Measurements from ENCODE around the gene STT3B.
A peak's percentile ranks its signal among the peaks of the same experiment; 100 is the strongest.
"Not testable (repeated sequence)": the region's sequence is repeated elsewhere in the genome, so short reads cannot be mapped to it uniquely, and the experiment has no call there.

The STT3B gene

DNA sequence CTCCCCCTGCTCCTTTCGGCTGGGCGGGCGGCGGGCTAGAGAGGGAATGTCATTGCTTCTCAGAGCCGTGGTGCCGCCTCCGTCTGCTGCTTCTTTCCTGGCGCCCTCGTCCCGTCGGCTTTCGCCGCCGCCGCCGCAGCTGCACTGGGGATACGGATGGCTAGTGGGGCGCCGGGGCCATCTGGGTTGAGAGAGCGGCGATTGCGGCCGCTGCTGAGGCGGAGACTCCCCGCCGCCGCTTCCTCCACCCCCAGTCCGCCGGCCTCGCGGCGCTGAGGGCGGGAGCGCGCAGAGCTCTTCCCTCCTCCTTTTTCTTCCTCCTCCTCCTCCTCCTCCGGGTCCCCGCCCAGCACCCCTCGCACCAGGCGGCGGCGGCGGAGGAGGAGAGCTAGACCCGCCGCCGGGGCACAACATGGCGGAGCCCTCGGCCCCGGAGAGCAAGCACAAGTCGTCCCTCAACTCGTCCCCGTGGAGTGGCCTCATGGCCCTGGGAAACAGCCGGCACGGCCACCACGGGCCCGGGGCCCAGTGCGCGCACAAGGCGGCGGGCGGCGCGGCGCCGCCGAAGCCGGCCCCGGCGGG, at the start of gene STT3B:
TSS of gene STT3B (plus strand) at position 339 of the 582 bp plus-strand sequence. CDS start at position 413, 74 bp downstream.
- peak; percentile 82 for DNase-seq (ENCODE audit: low read depth)

DNA sequence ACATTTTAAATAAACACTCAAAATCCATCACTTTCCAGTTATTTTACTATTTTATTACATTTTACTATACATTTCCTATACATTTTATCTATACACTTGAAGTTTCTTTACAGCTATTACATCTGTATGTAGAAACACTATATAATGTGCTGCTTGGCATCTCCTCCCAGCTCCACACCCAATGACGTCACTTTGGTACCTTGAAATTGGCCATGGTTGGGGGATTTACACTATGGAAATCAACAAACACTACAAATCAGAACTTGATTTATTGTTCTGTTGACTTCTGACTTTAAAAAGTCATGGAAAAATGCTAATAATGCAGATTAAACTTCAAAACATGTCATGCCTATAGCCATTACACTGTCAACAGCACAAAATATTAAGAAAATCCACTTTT, 48.9 kb upstream of the STT3B start:
- no peak for DNase-seq (ENCODE audit: low read depth)

GRCh38 chr3:31485196-31485595, 47.5 kb upstream of the STT3B start:
- DNase-seq (ENCODE audit: low read depth), result no peak

DNA sequence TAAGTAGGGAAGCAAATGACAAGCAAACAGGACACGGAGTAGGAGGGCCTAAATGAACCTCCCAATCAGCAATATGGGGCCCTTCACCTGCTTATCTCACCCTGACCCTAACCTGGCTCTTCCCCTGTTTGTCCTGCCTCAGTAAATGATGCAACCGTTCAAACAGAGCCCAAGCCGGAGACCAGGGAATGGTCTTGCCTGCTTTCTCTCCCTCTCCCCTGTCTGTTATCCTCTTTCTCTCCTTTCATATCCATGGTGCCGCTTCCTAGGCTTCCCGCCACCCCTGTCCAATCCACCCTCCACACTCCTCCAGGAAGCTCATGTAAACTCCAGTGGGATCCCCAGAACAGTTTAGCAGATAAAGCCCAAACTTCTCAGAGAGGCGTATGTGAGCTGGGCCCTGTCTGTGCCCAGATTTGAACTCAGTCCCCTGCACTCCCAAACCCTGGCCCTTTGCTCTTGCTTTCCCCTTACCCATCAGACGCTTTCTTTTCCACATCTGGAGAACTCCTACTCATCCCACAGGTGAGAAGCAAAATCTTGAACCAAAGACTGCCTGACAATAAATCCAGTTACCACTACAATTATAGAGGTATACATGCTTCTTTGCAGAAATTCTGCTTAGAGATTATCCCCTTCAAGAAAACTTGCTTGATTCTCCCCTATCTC, 45.7 kb upstream of the STT3B start:
- no peak for DNase-seq (ENCODE audit: low read depth)

DNA sequence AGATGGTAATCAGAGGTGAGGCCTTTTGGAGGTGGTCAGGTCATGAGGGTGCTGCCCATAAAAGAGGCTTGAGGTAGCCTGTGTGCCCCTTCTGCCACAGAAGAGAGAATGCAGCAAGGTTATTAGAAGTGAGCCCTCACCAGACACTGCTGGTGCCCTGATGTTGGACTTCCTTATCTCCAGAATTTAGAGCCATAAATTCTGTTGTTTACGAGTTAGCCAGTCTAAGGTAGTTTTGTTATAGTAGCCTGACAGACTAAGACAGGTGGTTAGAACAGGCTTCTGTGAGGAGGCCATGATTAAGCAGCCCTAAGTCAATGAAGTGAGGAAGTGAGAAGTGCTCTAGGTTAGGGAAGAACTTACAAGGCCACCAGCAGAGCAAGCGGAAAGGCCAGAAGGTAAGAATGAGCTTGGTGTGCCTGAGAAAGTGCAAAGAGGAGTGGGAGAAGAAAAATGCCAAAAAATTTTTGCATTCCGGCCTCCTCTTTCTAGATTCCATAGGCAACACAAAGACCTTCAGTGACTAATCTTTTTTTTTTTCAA, 44.2 kb upstream of the STT3B start:
- DNase-seq (ENCODE audit: low read depth), result no peak

GRCh38 chr3:31490502-31490901, 42.2 kb upstream of the STT3B start:
- no peak for DNase-seq (ENCODE audit: low read depth)

- no peak for DNase-seq (ENCODE audit: low read depth)
Measured at GRCh38 chr3:31491660-31492059, 41.1 kb upstream of the STT3B start.

DNA sequence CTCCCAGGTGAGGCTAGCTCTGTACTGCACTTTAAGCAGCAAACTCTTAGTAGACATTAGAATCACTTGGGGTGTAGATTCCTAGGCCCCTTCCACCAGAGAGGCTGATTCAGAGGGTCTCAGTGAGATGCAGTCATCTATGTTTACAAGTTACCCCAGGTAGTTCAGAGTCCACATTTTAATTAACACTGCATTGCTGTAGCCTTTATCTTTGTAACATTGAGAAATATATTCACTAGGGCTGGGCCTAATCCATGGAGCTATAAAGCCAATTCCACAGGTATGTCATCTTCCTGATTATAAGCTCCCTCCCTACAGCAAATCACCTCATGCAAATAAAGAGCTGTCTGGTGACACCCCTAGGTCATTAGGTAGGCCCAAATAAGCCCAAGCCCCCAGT, 39.6 kb upstream of the STT3B start:
- DNase-seq (ENCODE audit: low read depth), result no peak

GRCh38 chr3:31495971-31496665, 36.6 kb upstream of the STT3B start:
- no peak for DNase-seq (ENCODE audit: low read depth)

DNA sequence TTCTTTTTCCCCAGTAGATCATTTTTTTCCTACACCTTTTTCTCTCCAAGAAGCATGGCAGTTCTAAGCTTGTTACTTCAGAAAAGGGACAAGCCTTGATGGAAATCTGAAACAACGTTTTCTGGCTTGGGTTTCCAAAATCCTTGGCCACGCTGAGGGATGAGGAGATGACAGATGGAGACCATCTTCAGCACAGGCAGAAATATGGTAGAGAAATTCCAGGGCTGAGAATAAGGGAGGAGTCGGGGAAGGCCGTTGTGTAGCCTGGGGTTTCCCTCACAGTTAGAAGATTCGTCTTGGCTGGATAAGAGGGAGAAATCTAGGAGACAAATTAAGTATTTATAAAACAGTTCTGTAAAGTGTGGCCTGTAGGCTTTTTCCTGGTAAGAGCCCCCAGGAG, 33.9 kb upstream of the STT3B start:
- no peak for DNase-seq (ENCODE audit: low read depth)

DNA sequence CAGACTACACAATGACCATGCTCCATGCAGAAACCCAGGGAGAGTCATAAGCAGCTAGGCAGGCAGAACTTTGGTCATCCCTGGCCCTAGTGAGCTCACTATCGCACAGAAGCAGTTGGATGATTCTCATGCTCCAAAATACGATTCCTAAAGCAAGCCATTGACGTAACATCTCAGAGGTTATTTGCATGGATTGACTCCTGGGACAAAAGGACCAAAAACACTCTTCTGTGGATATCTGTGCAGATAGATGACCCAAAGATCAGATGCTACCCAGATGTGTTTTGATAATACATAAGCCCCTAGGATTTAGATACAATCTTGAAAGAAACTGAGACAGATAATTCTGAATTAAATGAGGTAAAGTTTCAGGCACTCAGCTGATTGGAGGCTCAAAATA, 33.4 kb upstream of the STT3B start:
- DNase-seq (ENCODE audit: low read depth), result no peak

GRCh38 chr3:31502803-31503221, 29.9 kb upstream of the STT3B start:
- no peak for DNase-seq (ENCODE audit: low read depth)

GRCh38 chr3:31503456-31503855, 29.3 kb upstream of the STT3B start:
- no peak for DNase-seq (ENCODE audit: low read depth)

DNA sequence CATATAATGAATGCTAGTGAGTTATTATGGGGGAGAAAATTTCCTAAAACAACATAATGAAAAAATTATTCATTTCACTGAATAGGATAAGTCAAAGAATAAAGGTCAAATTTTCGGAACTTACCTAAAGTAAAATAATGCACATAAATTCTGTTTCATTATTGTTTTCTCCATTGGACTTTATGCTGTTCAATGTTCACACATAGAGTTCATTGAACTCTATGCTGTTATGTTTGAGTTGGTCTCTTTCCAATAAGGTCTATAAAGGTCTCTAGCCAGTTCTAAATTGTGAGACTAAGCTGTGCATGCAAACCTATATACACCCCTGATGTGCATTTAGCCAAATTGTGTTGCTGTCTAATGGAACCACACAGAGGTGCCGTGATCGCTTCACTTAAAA, 28.5 kb upstream of the STT3B start:
- DNase-seq (ENCODE audit: low read depth), result no peak

DNA sequence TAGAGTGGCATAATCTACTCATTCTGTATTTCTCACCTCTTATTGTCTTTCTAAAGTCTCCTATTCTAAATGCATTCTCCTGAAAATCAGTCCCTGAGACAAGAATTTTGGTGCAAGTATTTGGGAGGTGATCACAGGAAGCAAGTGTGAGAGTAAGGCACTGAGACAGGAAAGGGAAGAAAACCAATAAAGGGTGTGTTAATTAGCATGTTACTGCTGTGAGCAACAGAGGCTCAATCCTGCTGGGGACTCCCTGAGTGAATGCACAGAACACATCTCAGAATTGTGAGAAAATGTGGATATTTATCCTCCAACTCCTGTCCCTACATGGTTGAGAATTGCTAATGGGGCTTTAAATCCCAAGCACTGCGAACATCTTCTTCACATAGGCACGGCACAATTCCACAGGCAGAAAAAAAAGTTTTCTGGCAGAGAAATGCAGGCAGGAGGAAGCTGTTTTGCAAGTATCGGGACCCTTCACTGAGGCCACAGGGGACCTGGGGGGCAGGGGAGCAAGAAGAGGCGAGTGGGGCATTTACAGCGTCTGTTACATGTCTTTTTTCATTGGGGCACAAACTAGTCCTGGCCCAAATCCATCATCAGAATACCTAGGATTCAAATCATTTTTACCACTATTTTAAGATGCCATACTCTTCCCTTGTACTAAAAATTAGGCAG, 27.2 kb upstream of the STT3B start:
- no peak for DNase-seq (ENCODE audit: low read depth)

GRCh38 chr3:31506515-31506914, 26.2 kb upstream of the STT3B start:
- not testable (repeated sequence) for DNase-seq (ENCODE audit: low read depth)

DNA sequence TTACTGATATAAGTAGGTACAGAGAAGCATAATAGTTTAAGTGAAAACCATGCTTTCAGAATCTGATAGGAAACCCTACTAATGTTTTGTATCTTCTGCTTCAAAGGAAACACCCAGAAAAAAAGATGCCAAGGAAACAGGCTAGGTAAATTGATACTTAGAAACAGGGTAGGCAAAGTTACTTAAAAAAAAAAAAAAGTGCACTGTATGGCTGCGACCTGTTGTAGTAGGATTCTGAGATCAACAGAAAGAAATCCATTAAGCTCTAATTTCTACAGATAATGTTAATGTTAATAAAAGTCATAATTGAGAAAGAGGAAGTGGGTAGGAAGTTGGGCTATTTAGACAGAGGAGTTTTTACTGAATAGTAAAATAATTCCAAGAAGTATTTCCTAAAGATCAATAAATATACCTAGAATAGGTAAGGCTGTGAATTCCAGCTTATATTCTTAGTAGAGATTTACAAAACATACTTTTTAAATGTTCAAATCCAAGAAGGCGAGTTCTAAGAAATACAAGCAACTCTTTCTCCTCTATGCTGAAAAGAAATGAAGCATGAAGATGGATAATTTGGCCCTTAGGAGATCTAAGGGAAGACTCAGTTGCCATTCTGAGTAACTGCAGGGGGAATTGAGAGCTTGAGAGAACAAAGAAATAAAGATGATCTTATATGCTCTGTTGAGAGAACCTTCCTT, 24.1 kb upstream of the STT3B start:
- DNase-seq (ENCODE audit: low read depth), result no peak

GRCh38 chr3:31509147-31509728, 23.5 kb upstream of the STT3B start:
- DNase-seq (ENCODE audit: low read depth), result no peak

DNA sequence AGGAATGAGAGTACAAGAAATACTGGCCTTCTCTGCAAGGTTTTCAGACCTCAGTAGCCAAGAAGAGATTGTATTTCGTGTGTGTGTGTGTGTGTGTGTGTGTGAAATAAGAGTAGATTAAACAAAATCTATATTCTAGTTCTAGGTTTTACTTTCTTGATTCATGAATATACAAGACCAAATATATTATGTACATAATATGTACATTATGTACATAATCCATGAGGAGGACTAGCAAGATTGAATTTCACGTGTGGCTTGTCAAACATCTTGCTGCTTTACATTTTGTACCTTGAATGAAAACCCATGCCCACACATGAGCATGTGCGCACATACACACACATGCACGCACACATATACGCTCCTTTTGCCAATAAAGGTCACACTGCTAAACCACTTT, 18.2 kb upstream of the STT3B start:
- DNase-seq (ENCODE audit: low read depth), result no peak

DNA sequence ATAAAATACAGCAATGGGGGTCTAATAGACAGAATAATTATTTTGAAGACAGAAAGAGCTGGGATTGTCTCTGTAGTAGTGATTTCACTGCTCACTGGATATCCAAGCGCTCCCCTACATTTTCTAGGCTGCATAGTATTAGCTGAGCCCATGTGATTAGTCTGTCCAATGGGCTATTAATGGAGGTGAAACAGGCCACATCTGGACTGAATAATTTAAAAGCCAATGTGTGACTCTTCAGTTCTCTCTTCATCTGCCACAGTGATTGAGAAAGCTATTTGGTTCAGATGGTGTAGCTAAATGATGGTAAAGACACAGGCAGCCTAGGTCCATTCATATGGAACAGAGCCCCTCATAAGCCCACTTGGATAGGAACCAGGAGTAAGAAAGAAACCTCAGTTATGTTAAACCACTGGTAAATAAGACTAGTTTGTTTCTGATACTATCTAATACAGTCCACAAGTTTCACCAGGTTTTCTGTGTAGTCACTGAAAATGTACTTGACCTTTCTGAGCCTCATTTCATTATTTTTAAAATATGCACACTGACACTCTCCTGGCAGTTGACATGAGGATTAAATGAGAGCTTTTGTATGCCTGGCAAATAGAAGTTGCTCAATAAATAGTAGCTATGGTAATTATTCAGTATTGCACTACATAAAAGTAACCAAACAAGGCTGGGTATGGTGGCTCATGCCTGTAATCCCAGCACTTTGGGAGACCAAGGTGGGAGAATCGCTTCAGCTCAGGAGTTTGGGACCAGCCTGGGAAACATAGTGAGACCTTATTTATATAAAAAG, 17.0 kb upstream of the STT3B start:
- no peak for DNase-seq (ENCODE audit: low read depth)

DNA sequence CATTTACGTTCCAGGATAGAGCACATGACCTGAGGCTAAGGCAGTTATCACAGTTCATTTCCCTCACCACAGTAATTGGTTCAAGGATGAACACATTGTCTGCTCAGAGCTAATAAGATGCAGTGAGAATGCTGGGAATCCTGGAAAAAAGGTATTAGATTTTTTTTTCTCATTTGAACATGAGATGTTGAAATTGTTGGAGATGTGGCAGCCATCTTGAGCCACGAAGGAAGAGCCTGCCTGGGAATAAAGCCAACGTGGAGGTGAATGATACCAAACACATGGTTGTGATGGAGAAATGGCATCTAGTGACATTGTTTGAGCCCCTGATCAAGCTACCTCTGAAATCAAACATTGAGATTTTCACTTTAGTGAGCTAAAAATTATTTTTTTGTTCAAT, 16.0 kb upstream of the STT3B start:
- no peak for DNase-seq (ENCODE audit: low read depth)

Data from stimulated activated CD4-positive, alpha-beta T cell treated with anti-CD3 and anti-CD28 coated beads, Interleukin-2, amount 100 ng/mL, for 4 hours (primary cell).